GM19395 (cell line): ENCODE data around the gene GRIA3.

ENCODE experiments used
- ATAC-seq: cut with Tn5 transposase; IDR thresholded peaks from one replicate; pipeline ENCODE4 v1.9.1; 2021; ENCODE audit warnings: mild to moderate bottlenecking, moderate library complexity; ENCODE audit not compliant: unreplicated experiment

The GRIA3 gene

DNA sequence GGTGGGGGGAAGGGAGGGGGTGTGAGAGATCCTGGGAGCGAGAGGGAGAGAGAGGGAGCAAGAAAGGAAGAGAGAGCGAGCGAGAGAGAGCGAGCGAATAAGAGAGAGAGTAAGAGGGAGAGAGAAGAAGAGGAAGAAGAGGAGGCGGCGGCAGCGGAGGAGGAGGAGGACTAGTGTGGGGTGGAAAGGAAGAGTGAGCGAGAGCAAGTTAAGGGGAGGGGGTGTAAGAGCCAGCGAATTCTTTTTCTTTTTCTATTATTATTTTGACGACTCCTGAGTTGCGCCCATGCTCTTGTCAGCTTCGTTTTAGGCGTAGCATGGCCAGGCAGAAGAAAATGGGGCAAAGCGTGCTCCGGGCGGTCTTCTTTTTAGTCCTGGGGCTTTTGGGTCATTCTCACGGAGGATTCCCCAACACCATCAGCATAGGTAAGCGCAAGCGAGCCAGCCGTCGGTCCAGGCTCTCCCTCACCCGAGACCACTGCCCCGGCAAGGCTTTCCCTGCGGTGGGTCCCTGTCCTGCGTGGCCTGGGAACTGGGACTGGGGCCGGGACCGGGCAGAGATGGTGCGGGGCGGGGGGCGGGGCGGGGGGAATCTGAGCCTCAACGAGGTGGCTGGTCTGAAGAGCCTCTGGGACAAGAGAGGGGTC is at the start of gene GRIA3:
TSS of gene GRIA3 (plus strand) at position 60 of the 647 bp plus-strand sequence. CDS start at position 318, 258 bp downstream.
- ATAC-seq, result no peak

- ATAC-seq, result no peak
Measured at GRCh38 chrX:123138473-123138872, 45.6 kb upstream of the GRIA3 start.

DNA sequence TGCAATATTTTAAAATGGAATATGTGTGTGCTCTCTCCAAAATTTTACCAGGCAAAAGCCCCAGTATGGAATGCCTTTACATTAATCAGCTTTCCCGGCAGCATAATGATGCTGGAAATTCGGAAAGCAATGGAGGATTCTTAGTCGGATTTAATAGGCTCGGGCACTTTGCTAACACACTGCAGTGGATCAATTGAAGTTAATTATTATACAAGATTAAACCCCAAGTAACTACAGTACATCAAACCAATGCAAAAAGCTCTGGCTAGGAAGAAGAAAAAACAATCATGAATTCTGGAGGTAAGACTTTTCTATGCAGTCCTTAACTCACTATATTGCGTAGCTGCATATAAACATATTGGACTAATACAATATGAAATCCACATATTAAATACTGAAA is 43.6 kb upstream of the GRIA3 start:
- ATAC-seq, result no peak

DNA sequence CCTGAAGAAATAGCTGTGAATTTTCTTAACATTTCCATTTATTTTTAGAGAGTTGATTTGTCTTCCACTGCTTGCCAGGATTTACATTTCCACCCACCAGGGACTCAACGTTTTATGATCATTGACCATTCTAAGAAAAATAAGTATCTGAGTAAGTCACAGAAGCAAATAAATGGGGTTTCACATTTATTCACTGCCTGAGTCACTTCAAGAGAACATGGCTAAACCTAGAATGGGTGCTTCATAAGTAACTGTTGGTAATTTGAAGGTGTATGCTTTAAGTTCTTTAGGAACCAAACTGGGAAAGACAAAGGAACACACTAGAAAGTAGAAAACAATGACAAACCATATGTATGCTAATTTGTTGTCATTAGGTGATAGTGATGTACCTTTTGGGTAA is 43.2 kb upstream of the GRIA3 start:
- no peak for ATAC-seq

DNA sequence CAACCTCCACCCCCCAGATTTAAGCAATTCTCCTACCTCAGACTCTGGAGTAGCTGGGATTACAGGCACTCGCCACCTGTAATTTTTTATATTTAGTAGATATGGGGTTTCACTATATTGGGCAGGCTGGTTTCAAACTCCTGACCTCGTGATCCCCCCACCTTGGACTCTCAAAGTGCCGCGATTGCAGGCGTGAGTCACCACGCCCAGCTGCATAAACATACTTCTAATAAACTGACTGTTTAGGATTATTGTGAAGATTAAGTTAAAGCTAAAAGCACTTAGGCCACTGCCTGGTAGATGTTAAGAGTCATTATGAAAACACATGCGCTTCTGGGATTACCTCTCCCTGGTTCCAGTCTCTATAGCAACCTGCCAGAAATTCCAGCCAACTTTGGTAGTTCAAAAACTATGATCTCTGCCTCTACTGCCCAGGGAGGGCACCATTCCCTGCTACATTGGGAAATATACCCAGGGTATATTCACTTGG is 30.2 kb upstream of the GRIA3 start:
- no peak for ATAC-seq

- ATAC-seq, result no peak
Measured at GRCh38 chrX:123155327-123155726, 28.8 kb upstream of the GRIA3 start.

GRCh38 chrX:123157586-123157985 is 26.5 kb upstream of the GRIA3 start:
- ATAC-seq, result no peak

GRCh38 chrX:123159403-123159802 is 24.7 kb upstream of the GRIA3 start:
- ATAC-seq, result no peak

GRCh38 chrX:123167621-123168020 is 16.5 kb upstream of the GRIA3 start:
- no peak for ATAC-seq

DNA sequence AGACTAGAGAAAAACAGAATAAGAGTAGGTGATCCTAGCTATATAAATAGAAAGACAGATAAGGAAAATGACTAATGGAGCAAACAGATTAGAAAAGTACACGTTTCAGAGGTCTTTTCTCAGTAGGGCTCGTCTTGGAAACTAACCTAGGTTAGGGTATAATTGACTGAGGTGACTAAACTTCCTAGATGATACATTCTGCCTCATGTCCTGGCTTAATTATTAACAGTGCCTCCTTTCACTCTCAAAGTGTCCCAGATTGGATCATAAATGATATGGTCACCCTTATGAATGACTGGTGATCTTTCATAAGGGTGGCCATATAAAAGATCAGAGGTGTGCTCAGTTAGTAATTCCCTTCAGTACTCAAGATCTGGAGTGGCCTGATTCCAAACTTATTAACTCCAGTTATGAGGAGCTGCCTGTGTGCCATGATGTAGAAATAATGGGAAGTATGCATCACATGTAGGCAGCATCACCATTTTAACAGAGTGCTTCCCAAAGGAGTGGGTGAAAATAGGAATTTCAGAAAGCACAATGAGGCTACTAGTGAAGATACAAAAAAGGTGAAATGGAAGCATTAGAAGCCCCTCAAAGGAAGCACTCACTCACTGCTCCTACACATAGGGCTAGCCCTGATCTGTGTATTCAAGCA is 14.7 kb upstream of the GRIA3 start:
- no peak for ATAC-seq

DNA sequence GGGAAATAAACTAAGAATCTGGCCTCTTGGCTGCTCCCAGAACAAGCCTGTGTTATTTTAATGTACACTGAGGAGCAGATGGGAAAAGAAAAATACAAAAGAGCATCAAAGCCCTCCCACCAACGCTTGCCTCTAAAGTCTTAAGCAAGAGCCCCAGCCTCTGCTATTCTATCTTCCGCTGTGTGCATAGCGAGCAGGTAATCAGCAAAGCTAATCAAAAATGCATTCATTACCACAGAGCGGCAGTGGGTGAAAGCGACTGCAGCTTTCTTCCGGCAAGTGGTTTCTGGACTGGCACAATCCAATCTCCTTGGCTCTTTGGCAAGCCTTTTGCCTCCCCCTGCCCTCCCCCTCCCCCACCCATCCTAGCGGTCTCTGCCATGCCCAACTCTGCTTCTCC is 13.5 kb upstream of the GRIA3 start:
- no peak for ATAC-seq

GRCh38 chrX:123171781-123172180 is 12.3 kb upstream of the GRIA3 start:
- no peak for ATAC-seq

DNA sequence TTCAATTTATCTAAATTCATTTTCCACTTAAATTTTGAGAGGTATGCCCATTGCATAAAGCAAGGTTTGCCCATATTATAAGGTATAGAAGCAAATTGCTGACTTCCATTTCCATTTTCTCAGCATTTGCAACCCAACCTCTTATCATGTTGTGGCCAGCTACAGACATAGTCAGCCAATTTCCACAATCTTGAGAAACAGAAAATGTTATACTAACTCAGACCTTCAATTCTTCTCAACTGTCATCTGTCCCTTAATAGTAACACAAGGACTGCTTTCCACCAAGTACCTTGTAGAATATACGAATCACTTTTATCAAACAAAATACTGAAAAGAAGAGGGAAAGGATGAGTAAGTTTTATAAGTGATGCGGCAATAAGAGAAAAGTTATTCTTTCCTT is 11.2 kb upstream of the GRIA3 start:
- ATAC-seq, result no peak

DNA sequence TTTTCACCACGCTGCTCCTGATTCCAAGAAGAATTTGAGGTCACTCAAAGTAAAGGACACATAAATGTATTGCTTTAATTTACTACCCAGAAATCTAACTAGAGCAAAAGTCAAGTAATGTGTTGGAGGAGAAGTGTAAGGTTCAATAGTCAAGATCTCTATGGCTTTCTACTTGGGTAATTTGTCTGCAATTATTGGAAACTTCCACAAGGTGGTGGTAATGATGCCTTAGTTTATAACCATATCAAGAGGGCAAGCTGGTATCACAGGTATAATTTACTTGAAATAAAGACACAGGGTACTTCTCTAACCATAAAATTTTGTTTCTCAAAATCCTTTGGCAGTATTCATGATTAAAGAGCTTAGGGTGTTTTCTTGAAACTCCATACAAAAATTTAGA is 10.2 kb upstream of the GRIA3 start:
- no peak for ATAC-seq

GRCh38 chrX:123175366-123176122 is 8.5 kb upstream of the GRIA3 start:
- ATAC-seq, result no peak

DNA sequence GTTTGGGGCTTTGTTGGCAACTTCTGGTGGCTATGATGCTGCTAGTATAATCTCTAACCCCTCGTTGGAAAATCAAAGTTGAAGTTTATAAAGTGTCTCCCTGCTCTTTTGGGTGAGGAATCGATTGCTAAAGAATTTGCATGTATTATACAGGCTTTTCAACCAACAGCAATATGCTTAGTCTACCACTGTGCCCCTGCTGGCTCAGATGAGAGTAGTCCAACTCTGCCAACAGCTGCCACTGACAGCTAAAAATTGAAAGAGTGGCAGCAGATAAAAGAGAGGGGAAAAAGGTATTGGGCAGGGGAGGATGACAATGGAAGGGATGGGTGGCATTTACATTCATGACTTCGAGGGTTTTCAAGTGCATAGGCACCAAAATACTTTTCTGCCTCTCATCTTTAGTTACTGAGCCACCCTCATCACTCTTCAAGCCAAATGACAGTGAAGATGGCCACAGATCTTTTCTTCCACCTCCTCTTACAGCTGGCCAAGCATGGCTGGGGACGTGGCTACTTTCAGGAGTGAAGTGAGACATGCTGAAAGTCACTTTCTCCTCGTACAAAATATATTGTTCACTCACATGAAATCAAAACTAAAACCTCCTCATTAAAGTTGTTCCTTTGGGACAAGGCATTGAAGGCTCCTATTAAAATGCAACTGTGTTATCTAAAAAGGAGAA is 2.7 kb upstream of the GRIA3 start:
- ATAC-seq, result no peak

DNA sequence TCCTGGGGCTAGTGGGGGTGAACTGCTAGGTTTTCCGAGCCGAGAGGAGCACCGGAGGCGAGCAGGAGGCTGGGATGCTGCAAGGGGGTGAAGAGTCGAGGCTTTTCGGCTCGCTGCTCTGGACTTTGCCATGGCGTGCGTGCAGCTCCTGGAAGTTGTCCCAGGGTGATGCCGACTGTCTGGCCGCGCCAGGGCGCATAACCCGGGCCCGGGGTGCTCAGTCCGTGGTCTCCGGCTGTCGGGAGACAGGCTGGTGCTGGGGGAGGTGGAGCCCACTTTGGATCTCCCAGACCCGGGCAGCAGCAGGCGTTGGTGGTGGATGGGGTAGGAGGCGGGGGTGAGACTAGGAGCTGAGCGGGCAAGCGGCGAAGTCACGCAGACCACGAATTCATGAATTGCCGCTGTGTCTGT is 793 bp downstream of the GRIA3 start:
- ATAC-seq, result no peak

DNA sequence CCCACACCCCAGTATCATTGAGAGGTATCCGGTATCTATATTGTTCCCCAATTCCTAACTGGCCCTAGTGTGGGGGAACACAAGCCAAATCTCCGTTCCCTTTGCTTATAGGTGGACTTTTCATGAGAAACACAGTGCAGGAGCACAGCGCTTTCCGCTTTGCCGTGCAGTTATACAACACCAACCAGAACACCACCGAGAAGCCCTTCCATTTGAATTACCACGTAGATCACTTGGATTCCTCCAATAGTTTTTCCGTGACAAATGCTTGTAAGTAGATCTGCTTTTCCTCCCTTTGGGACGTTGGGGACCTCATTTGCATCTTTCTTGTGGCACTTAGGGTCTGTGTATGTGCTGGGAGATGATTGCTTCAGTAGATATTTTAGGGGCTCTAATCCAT is 1.6 kb downstream of the GRIA3 start:
- ATAC-seq, result no peak

DNA sequence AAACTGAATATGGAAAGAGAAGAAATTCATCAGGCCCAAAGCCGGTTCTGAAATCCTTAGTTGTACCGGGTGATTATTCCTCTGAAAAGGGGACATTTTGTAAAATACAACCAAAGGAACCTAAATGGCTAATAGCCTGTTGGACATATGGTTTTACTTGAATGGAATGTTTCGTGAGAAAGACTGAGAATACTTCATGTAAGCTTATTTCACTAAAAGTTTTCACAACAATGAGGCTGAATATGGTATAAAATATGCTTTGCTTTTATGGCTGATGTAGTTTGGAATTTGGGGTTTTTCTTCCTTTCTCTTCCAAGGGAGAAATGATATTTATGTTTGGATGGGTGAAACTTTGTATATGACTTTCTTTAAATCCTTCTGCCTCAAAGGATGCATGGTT is 2.7 kb downstream of the GRIA3 start:
- no peak for ATAC-seq

DNA sequence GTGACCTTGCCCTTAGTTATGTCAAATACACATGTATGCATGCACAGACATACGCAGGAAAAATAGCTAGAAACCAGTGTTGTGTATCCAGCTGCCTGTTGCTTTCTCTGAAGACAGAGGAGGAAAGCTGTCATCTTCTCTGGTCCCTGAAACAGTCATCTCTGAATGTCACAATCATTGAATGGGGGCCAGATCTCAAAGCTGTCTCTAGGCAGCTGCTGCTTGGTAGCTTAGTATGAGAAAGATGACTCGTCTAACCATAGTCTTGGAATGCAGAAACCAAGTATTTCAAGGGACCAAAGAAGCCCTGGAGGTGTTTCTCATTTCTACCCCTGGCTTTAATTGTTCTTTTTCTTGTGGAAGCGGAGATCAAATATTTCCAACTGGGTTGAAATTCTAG is 4.0 kb downstream of the GRIA3 start:
- ATAC-seq, result no peak

DNA sequence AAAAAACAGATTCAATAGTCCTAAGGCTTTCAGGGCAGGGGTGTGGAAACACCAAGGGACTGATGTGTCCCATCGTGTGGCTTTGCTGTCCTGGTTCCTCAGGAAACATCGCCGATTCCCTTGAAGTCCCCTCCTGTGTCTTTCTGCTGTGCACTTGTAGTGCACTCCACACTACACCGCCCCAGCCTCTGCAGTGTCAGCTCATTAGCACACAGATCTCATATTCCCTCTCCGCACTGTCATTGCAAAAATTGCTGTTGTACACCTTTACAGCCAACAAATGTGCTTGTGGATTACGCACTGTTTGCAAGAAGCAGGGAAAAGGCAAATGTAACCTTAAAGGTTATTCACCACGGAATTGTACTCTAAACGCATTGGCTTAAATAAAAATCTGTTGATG is 5.3 kb downstream of the GRIA3 start:
- no peak for ATAC-seq
